Kidney (tissue), 14 donors: Measurements from ENCODE around the gene ENTHD1. TPM values are rescaled to one million over a fixed set of nuclear protein-coding genes. Genes with fewer than 3 reads are reported as not detected.

Source experiments
- DNase-seq, 5 donors: peaks; one replicate each; pipeline ENCODE4 v3.0.0-alpha.2; 2013 to 2020
- FAIRE-seq: peaks from 2 replicates; lab custom pipeline; 2012; peaks lifted over from hg19 to GRCh38; lab: Jason Lieb, UNC
- H3K27ac ChIP-seq, 2 donors: one replicate each; pipeline ENCODE4 v1.7.0; 2013; ENCODE audit warnings: low read depth in 2 of 2, low read length in 2 of 2, inconsistent platforms in 1 of 2
- H3K27me3 ChIP-seq: one replicate; pipeline ENCODE4 v1.7.1; 2013; ENCODE audit warnings: low read length, inconsistent platforms; ENCODE audit not compliant: control insufficient read depth, insufficient read depth
- H3K36me3 ChIP-seq, 3 donors: one replicate each; pipeline versions ENCODE4 v1.7.0 to v1.7.1; 2013; ENCODE audit warnings: low read length in 3 of 3, control low read depth in 1 of 3, inconsistent platforms in 1 of 3; ENCODE audit not compliant: insufficient read depth in 3 of 3, control insufficient read depth in 2 of 3
- H3K4me1 ChIP-seq, 3 donors: one replicate each; pipeline versions ENCODE4 v1.7.0 to v1.7.1; 2013; ENCODE audit warnings: low read length in 3 of 3, inconsistent platforms in 1 of 3, low read depth in 1 of 3; ENCODE audit not compliant: control insufficient read depth in 2 of 3, insufficient read depth in 2 of 3
- H3K4me3 ChIP-seq, 3 donors: one replicate each; pipeline versions ENCODE4 v1.7.0 to v1.8.1; 2013; ENCODE audit warnings: low read length in 3 of 3, control low read depth in 1 of 3, inconsistent platforms in 1 of 3
- H3K9ac ChIP-seq, 3 donors: one replicate each; pipeline versions ENCODE4 v1.7.0 to v1.7.1; 2013; ENCODE audit warnings: low read length in 3 of 3, control low read depth in 1 of 3, inconsistent platforms in 1 of 3
- H3K9me3 ChIP-seq, 3 donors: one replicate each; pipeline versions ENCODE4 v1.7.0 to v1.7.1; 2013; ENCODE audit warnings: low read length in 3 of 3, control low read depth in 1 of 3, inconsistent platforms in 1 of 3; ENCODE audit not compliant: control insufficient read depth in 2 of 3, insufficient read depth in 1 of 3
- intact Hi-C: fragments of 100-400 bp; cut with DNase I; formaldehyde crosslinking; loops from one replicate; pipeline ENCODE4 v1.11.1; 2022
- polyA plus RNA-seq: library from polyadenylated mRNA; stranded (reverse); fragments of 350-450 nt; fragmentation: Illumina TruSeq; extraction: RNeasy Lipid Tissue Mini Kit (QIAGEN cat#74804); gene quantifications from one replicate; pipeline ENCODE4 v1.2.3, GENCODE V29; 2014; ENCODE audit warnings: low read depth, low replicate concordance; ENCODE audit not compliant: insufficient read depth
- total RNA-seq: library from RNA; stranded (reverse); fragmentation: NEBNext Ultra II Directional; extraction: Animal tissue kit (Norgen Biotek cat#: 25700); gene quantifications from one replicate; pipeline ENCODE4 v1.2.1, GENCODE V29; 2021
- TF ChIP-seq, protein P1 (sequence below): IDR thresholded peaks from 3 replicates; pipeline ENCODE4 v1.5.1; 2012; ENCODE audit warnings: mild to moderate bottlenecking, moderate library complexity, borderline replicate concordance; ENCODE audit not compliant: insufficient read depth; ENCODE audit errors: extremely low read depth
- donor health status: control.
- donor health status: control.
- donor health status: control.
- donor health status: control.
- donor health status: control.
- donor health status: DM: yes; HTN: yes; CAD: no.
- donor health status: Normal renal cell carcinoma (clear cell type).

Gene ENTHD1
- total and polyA plus RNA-seq, 2 donors from 2014 or later: not detected

DNA sequence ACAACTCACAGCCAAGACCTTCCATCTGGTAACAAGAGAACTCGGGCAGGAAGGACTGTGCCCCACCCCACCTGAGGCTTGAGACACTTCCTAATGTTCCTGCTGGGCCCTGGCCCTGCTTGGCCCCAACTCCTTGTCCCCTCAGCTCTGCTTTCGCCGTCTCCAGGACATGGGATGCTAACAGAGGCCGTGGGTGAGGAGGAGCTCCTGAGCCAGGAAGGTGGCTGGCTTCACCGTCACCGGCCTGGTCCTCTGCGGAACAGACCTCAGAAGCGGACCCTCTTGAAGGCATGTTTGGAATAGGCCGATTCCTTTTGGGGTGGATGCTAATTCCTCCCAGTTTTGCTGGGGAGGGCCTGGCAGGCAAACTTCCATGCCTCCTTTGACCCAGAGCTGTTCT lies 168.7 kb downstream of the ENTHD1 start:
- Histone ChIP-seq H3K9me3 (no peaks in the 10 kb centered on the region), H3K9ac (no peak overlapping the region), H3K4me1 (no peaks in the 10 kb centered on the region), H3K4me3 (no peak overlapping the region), H3K36me3 (no peaks in the 10 kb centered on the region), H3K27me3 (no peaks in the 10 kb centered on the region), H3K27ac (no peak overlapping the region)
- TF ChIP-seq, protein P1, sequence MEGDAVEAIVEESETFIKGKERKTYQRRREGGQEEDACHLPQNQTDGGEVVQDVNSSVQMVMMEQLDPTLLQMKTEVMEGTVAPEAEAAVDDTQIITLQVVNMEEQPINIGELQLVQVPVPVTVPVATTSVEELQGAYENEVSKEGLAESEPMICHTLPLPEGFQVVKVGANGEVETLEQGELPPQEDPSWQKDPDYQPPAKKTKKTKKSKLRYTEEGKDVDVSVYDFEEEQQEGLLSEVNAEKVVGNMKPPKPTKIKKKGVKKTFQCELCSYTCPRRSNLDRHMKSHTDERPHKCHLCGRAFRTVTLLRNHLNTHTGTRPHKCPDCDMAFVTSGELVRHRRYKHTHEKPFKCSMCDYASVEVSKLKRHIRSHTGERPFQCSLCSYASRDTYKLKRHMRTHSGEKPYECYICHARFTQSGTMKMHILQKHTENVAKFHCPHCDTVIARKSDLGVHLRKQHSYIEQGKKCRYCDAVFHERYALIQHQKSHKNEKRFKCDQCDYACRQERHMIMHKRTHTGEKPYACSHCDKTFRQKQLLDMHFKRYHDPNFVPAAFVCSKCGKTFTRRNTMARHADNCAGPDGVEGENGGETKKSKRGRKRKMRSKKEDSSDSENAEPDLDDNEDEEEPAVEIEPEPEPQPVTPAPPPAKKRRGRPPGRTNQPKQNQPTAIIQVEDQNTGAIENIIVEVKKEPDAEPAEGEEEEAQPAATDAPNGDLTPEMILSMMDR: no peak
- FAIRE-seq (no peak), DNase-seq (no peak)
- intact Hi-C loops: no loop called here

GRCh38 chr22:39724390-39724789 lies 169.2 kb downstream of the ENTHD1 start:
- no peak for DNase-seq
- intact Hi-C loops: no loop called here
- no peak for FAIRE-seq
- TF ChIP-seq, protein P1: no peak
- no peaks in the 10 kb centered on the region for H3K9me3 ChIP-seq
- H3K9ac ChIP-seq: no peak overlapping the region
- H3K36me3 ChIP-seq: no peaks in the 10 kb centered on the region
- no peak overlapping the region for H3K4me3 ChIP-seq
- no peaks in the 10 kb centered on the region for H3K27me3 ChIP-seq
- H3K4me1 ChIP-seq: no peaks in the 10 kb centered on the region
- H3K27ac ChIP-seq: no peak overlapping the region

- no peaks in the 10 kb centered on the region for H3K4me1 ChIP-seq
- H3K9ac ChIP-seq: no peak overlapping the region
- H3K9me3 ChIP-seq: no peaks in the 10 kb centered on the region
- H3K27me3 ChIP-seq: no peaks in the 10 kb centered on the region
- intact Hi-C loops: no loop called here
- DNase-seq (no peak), FAIRE-seq (no peak)
- H3K36me3 ChIP-seq: no peaks in the 10 kb centered on the region
- H3K27ac ChIP-seq: no peak overlapping the region
- no peak overlapping the region for H3K4me3 ChIP-seq
- TF ChIP-seq, protein P1: no peak
Observed at GRCh38 chr22:39723899-39724351, 169.6 kb downstream of the ENTHD1 start.

DNA sequence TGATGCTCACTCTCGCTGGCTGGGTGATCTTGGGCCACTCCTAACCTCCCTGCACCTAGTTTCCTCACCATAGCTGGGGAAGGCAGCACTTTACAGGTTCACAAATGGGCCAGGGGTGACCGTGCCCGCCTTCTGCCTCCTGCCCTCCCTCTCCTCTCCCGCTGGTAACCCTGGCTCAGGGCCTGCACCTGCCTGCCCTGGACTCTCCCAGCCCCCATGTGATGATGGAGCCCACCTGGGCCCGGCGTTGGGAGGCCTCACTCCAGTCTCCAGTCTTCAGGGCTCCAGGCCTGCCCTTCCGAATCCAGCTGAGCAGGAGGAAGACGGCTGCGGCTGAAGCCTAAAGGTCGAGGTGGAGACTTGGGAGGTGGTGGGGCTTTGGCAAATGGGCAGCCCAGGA lies 170.1 kb downstream of the ENTHD1 start:
- Histone ChIP-seq H3K9ac (no peak overlapping the region), H3K4me1 (no peaks in the 10 kb centered on the region), H3K27ac (no peak overlapping the region), H3K27me3 (no peaks in the 10 kb centered on the region), H3K36me3 (no peaks in the 10 kb centered on the region), H3K9me3 (no peaks in the 10 kb centered on the region), H3K4me3 (no peak overlapping the region)
- no peak for DNase-seq
- intact Hi-C loops: no loop called here
- no peak for FAIRE-seq
- TF ChIP-seq, protein P1: no peak
